ENCODE results near the gene GNG2.
"Not testable (repeated sequence)": the region's sequence is repeated elsewhere in the genome, so short reads cannot be mapped to it uniquely, and the experiment has no call there.

The GNG2 gene

GRCh38 chr14:51895375-51895774 lies 35.0 kb downstream of the GNG2 start:
- no peak for DNase-seq (ENCODE audit: low read depth)

GRCh38 chr14:51897791-51898355 lies 37.5 kb downstream of the GNG2 start:
- DNase-seq (ENCODE audit: low read depth): no peak

DNA sequence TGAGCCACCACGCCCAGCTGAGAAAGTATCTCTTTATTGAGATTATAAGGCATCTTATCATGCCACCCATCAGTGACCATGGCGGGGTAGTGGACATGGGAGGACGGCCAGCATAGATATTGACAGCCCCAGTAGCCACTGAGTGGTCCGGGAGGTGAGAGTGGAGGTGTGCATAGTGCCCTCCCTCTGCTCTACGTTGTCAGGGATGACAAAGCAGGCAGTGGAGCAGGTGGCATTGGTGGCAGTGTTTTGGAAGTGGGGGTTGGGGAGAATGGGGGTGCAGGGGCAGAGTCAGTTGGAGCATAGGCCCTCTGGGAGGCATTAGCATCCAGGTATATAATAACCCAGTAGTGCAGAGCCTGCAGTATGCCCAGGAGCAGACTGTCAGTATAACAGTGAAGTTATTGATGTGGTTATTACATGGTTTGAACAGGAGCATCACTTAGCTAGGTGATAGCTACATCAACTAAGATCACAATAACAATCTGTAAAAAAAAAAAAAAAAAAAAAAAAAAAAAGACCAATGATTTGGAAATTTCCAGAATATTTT lies 41.1 kb downstream of the GNG2 start:
- no peak for DNase-seq (ENCODE audit: low read depth)

DNA sequence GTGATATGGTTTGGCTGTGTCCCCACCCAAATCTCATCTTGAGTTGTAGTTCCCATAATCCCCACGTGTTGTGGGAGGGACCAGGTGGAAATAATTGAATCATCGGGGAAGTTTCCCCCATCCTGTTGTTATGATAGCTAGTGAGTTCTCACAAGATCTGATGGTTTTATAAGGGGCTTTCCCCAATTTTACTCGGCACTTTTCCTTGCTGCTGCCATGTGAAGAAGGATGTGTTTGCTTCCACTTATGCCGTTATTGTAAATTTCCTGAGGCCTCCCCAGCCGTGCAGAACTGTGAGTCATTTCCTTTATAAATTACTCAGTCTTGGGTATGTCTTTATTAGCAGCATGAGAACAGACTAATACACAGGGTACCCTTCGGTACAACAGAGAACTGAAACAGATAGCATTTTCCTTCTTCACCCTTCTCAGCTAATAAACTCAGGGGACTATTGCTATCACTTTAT lies 45.3 kb downstream of the GNG2 start:
- not testable (repeated sequence) for DNase-seq (ENCODE audit: low read depth)

DNA sequence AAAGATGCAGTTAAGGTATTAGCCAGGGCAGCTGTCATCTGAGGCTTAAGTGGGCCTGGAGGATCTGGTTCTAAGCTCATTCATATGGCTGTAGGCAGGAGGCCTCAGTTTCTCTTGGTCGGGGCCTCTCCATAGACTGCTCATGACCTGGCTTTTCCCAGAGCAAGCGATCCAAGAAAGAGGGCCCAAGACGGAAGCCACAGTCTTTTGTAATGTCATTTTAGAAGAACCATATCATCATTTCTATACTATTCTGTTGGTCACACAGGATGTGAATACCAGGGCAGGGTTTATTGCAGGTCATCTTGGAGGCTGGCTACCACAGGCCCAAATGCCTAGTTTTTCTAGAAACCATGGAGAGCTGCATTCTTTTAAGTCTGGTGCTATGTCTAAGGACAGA lies 47.7 kb downstream of the GNG2 start:
- DNase-seq (ENCODE audit: low read depth): no peak

- no peak for DNase-seq (ENCODE audit: low read depth)
Measured at GRCh38 chr14:51912112-51912786, 51.8 kb downstream of the GNG2 start.

DNA sequence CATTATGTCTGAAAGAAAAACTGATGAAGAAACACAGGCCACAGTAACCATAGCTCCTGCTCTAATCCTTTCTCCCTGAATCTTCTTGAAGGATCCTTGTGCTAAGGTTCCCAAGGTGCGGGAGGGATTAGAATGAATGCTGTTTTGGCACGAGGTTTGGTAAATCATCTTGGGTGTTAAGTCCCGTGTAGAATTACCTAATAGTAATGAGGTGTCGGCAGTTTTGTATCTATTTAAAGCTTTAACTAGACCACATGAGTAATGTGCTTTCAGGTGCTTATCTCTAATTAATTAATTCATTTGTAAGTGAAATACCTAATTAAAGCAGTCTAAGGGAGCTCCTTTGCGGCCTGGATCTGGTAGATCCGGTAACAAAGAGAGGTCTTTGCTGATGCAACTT lies 53.9 kb downstream of the GNG2 start:
- no peak for DNase-seq (ENCODE audit: low read depth)

DNA sequence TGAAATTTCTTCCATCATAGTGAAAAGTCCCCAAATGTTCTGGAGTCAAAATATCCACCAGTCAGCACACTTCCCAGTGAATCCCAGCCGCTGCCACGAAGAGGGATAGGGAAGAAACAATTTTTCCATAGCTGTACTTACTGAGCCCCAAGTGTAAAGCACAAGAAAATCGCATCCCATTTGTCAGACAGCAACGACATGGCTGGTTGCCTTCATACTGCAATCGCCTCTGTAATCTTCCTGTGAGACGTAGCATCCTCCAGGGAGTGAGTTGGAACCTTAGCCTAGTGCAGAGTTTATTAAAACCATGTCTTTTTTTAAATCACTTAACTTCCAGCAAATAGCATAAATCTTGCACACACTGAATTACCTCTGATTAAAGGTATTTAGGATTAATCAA lies 56.8 kb downstream of the GNG2 start:
- no peak for DNase-seq (ENCODE audit: low read depth)

DNA sequence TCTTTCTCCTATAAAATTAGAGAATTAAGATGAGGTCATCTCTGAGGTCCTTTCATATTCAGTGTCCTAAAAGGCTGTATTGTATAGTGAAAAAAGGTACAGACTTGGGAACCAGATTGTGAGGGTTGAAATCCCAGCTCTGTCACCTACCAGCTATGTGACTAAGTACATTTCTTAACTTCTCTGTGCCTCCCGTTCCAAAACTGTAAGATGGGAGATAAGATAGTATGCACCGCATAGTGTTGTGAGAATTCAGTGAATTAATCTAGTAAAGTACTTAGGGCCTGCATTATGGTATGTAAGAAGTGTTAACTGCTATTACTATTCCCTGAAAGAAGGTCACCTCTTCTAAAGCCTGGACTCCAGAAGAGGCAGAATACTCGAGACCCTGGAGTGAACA lies 60.6 kb downstream of the GNG2 start:
- DNase-seq (ENCODE audit: low read depth): no peak

DNA sequence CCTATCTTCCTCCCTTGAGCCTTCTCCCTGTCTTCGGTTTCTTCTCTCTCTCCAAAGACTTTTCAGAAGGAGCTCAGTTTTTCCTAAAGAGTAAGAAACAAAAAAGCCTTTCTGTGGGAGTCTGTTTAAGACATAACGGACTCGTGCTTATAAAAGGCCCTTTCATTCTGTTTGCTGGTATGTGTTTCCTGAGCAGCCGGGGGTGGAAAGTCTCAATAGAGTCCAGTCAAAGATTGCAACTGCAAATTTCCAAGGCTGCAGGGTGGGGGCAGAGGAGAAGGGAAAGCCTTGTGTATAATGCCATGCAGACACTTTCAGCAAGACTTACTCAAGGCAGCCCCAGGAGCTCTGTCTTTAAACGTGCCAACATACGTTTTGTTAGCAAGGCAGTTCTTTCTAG lies 62.2 kb downstream of the GNG2 start:
- no peak for DNase-seq (ENCODE audit: low read depth)

- DNase-seq (ENCODE audit: low read depth): no peak
Measured at GRCh38 chr14:51924600-51924999, 64.2 kb downstream of the GNG2 start.

DNA sequence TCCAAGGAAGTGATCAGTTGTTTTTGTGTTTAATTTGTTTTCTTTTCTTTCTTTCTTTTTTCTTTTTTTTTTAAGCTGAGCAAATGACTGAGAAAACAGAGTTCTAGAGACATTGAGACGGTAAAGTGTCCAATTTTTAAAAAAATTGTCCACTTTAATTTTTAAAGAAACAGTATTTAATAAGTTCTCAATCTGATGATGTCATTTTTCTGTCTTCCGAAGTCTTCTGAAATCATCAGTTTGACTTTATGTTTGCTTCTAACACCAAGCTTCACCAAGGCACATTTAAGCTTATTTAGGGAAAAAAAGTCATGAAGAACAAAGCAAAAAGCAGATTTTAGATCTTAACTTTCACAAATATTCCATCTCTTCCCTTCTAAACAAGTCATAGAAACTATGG lies 65.6 kb downstream of the GNG2 start:
- DNase-seq (ENCODE audit: low read depth): no peak

DNA sequence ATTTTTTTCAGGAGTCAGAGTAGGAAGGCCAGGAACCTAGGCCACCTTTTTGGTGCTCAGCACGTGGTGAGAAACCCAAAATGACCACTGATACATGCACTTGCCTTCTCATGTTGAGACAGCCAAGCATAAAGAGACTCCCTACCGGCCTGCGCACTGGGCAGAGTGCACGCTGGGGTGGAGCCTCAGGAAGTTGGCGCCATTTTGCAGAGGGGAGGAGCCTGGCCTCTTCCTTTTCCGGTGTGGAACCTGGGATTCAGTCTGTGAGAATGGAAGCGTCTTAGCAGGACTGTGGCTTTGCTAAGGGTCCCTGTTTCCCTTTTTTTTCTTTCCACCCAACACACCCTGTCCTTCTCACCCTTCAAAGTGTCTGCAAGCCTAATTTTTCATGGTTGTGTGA lies 66.0 kb downstream of the GNG2 start:
- no peak for DNase-seq (ENCODE audit: low read depth)

GRCh38 chr14:51928568-51928967 lies 68.2 kb downstream of the GNG2 start:
- DNase-seq (ENCODE audit: low read depth): no peak

DNA sequence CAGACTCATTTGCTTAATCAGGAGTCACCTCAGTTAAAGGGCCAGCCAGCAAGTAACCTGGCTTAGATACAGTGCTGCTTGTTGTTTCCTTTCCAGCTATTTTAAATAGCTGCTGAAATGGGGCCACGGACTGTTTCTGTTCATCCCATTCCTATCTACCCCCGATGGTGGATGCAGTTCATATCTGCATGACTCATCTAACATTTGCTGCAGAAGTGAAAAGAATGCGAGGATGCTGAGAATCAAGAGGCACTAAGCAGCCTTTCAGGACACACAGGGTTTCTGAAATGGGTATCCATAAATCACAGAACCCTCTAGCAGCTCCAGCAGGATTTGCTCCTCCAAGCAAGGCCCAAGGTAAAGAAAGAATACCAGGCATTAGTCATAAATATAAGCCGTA lies 68.8 kb downstream of the GNG2 start:
- DNase-seq (ENCODE audit: low read depth): no peak

GRCh38 chr14:51929910-51930682 lies 69.7 kb downstream of the GNG2 start:
- DNase-seq (ENCODE audit: low read depth): no peak

DNA sequence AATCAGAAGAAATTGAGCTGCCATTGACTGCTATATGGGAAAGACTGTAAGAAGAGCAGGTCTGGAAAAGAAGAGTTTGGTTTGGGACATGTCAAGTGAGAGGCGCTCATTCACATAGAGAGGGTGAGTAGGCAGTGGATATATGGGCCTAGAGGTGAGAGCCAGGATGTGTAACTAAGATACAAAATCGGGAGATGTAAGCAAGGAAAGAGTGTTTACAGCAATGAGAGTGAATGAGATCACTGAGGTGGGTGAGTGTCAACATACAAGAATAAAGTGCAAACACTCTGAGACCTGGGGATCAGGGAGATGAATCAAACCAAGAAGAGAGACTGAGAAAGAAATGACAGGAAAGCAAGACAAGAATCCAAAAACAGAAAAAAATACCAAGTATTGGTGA lies 70.9 kb downstream of the GNG2 start:
- DNase-seq (ENCODE audit: low read depth): no peak

GRCh38 chr14:51933191-51933590 lies 72.8 kb downstream of the GNG2 start:
- no peak for DNase-seq (ENCODE audit: low read depth)

GRCh38 chr14:51938137-51938536 lies 77.7 kb downstream of the GNG2 start:
- no peak for DNase-seq (ENCODE audit: low read depth)

DNA sequence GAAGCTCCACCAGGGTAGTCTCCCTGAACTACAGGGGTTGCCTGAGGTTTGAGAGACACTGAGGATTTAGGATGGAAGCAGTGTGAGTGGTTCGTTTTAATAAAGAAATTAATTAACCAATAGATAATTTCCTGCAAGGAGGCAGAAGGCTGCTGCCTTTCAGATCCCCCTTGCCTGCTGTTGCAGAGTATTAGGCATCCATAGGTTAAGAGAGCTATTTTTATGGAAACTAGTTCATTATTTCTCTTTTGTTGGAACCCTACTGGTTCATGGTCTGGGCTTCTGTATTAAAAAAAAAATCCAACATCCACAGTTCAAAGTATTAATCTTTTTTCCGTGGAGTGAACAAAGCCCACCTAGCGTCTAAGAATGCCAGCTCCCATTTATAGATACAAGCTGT lies 78.4 kb downstream of the GNG2 start:
- DNase-seq (ENCODE audit: low read depth): no peak

DNA sequence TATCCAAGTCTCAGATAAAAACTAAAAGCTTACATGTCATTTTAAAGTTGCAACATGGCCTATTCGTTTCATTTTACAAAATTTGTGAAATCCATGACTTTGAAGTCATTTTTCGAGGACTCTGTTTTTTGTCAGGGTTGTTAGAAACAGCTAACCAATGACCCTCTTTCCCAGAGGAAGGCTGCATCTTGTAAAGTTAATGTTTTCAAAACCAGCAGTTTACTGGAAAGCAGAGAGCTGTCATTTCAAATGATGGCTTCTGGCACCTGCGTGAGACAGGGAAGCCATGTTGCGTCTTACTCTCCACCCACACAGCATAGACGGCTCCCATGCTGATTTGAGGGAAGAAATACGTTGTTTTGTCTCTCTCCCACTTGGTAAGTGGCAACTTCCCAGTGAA lies 78.8 kb downstream of the GNG2 start:
- no peak for DNase-seq (ENCODE audit: low read depth)

DNA sequence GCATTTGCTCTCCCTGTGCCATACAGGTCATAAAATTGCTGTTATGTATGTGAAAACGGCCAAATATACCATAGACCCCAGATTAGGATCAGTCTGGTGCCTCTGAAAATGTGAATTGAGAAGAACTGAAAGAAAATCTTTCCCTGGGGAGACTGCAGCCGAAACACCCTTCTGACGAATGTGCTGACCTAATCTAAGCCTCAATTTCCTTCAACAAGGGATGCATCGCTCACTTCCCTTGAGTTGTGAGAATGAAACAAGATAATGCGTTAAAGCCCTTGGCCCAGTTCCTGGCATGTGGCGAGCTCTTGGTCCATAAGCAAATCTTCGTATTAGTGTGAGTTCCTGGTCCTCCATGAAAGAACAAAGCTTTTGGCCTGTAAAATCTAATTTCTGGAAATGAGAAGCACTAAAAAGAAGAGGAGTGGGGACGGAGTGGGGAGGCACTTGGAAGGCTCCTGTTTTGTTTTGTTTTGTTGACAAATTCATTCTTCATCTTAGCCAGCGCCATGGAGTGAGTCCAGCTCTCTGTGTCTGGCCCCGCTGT lies 79.4 kb downstream of the GNG2 start:
- no peak for DNase-seq (ENCODE audit: low read depth)

- no peak for DNase-seq (ENCODE audit: low read depth)
Measured at GRCh38 chr14:51942971-51943370, 82.6 kb downstream of the GNG2 start.
